Testis (tissue), 3 donors: Measurements from ENCODE around the gene LIN7A. TPM values are rescaled to one million over a fixed set of nuclear protein-coding genes. Genes with fewer than 3 reads are reported as not detected.

Experiments used
- DNase-seq: peaks from one replicate; pipeline ENCODE4 v3.0.0-alpha.2; 2019
- H3K27ac ChIP-seq, 2 donors: fragments of 200-600 bp; sonication (generic); one replicate each; pipeline ENCODE4 v1.5.1; 2019
- H3K27me3 ChIP-seq: fragments of 200-600 bp; sonication (generic); one replicate; pipeline ENCODE4 v1.5.1; 2019
- H3K36me3 ChIP-seq: fragments of 200-600 bp; sonication (generic); one replicate; pipeline ENCODE4 v1.5.1; 2017; ENCODE audit warnings: low read depth; ENCODE audit errors: missing control alignments
- H3K4me1 ChIP-seq: fragments of 200-600 bp; sonication (generic); one replicate; pipeline ENCODE4 v1.5.1; 2019
- H3K4me3 ChIP-seq, 2 donors: fragments of 200-600 bp; sonication (generic); one replicate each; pipeline ENCODE4 v1.5.1; 2017 to 2019
- H3K9me3 ChIP-seq: fragments of 200-600 bp; sonication (generic); one replicate; pipeline ENCODE4 v1.5.1; 2017
- POLR2A ChIP-seq: fragments of 450-650 bp; IDR thresholded peaks from one replicate; pipeline ENCODE4 v1.6.1; 2017; ENCODE audit warnings: antibody characterized with exemption, mild to moderate bottlenecking, moderate library complexity
- WGBS, 2 donors: methylation state at CpG; one replicate each; pipeline ENCODE4 v1.1.5; 2018; 5-methylcytosine and 5-hydroxymethylcytosine counted together
- intact Hi-C: fragments of 100-400 bp; cut with DNase I; formaldehyde crosslinking; loops from one replicate; pipeline ENCODE4 v1.15.1; 2023; ENCODE audit warnings: low total_unique reads
- polyA plus RNA-seq: library from polyadenylated mRNA; stranded (reverse); fragments of 350-450 nt; fragmentation: Illumina TruSeq; extraction: RNeasy Lipid Tissue Mini Kit (QIAGEN cat#74804); gene quantifications from one replicate; pipeline ENCODE4 v1.2.3, GENCODE V29; 2014; ENCODE audit warnings: low read depth, low replicate concordance; ENCODE audit not compliant: insufficient read depth
- total RNA-seq, 2 donors: library from RNA; depleted of rRNA; stranded (reverse); fragments of >200 nt; gene quantifications; one replicate each; pipeline ENCODE4 v1.2.3, GENCODE V29; 2016
- TF ChIP-seq, protein P1 (sequence below), 3 experiments: fragments of 450-650 bp in 2 of 3; fragments of 200-600 bp in 1 of 3; sonication (generic) in 1 of 3; IDR thresholded peaks; one replicate each; pipeline ENCODE4 v1.5.1; 2016 to 2019; ENCODE audit warnings: antibody characterized with exemption in 3 of 3, mild to moderate bottlenecking in 2 of 3, moderate library complexity in 1 of 3

LIN7A gene
- total and polyA plus RNA-seq, 3 donors from 2014 or later: 5.8 to 48.6 (median 12.0) TPM

DNA sequence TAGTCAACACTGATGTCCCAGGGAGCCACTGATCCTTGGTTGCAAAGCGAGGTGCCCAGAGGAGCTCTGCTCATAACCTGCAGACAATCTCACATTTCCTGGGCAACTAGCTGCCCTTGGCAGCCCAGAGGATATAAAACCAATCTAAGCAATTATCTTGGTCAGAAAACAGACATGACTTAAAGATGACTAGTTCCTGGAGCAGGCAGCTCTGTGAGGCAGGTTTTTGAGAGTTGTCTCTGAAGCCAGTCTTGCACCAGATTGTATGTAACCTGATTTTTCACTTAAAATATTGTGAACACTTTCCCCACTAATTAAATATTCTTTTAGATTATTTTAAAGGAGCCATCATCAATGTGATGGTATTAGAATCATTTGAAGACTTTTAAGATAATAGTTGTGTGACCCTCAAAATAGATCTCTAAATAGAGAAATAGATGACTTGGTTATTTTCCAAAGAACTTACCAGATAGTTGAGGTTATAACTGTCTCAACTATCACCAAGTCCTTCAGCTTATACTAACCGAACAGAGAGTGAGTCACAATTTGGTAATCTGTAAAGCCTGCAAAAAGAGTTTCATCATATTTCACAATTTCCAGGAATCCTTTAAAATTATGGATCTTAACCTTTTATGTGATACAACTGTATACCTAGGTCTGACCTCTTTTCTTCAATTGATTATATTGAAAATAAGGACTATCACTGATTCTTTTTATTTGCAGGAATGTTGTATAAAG, 75.9 kb downstream of the LIN7A start:
- TF ChIP-seq POLR2A: no peak
- TF ChIP-seq, protein P1, sequence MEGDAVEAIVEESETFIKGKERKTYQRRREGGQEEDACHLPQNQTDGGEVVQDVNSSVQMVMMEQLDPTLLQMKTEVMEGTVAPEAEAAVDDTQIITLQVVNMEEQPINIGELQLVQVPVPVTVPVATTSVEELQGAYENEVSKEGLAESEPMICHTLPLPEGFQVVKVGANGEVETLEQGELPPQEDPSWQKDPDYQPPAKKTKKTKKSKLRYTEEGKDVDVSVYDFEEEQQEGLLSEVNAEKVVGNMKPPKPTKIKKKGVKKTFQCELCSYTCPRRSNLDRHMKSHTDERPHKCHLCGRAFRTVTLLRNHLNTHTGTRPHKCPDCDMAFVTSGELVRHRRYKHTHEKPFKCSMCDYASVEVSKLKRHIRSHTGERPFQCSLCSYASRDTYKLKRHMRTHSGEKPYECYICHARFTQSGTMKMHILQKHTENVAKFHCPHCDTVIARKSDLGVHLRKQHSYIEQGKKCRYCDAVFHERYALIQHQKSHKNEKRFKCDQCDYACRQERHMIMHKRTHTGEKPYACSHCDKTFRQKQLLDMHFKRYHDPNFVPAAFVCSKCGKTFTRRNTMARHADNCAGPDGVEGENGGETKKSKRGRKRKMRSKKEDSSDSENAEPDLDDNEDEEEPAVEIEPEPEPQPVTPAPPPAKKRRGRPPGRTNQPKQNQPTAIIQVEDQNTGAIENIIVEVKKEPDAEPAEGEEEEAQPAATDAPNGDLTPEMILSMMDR (IDR thresholded peaks at IDR 0.05): no peak
- Histone ChIP-seq H3K9me3 (no peaks in the 10 kb centered on the region), H3K27ac (no peak overlapping the region), H3K4me1 (no peaks in the 10 kb centered on the region), H3K36me3 (no peaks in the 10 kb centered on the region), H3K27me3 (no peaks in the 10 kb centered on the region), H3K4me3 (no peak overlapping the region)
- DNase-seq: no peak
- WGBS, 2 donors: 79 to 92% methylated on average over 2 of the region's 2 CpGs
- intact Hi-C loops: no loop called here

DNA sequence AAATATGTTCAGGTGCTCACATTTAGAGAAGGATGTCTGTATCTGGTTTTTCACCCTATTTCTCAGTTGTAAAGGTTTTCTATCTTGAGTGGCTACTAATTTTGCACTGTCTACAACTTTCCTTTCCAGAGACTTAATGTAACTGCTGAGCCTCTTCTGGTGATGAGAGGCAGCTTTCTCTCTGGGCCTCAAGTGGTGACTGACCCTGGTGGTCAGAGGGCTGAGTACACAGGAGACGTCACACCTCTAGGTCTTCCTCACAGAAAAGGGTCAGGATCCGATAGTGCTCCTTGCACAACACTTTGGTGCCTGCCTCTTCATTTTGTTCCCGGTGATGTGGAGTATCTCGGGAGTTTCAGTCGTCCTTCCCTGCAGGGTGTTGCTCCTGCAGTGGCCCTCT, 76.8 kb downstream of the LIN7A start:
- WGBS, 2 donors: 93 to 95% methylated on average over 4 to 5 of the region's 5 CpGs
- Histone ChIP-seq H3K9me3 (no peaks in the 10 kb centered on the region), H3K4me3 (no peak overlapping the region), H3K36me3 (no peaks in the 10 kb centered on the region), H3K4me1 (no peaks in the 10 kb centered on the region), H3K27ac (no peak overlapping the region), H3K27me3 (no peaks in the 10 kb centered on the region)
- no peak for TF ChIP-seq POLR2A
- TF ChIP-seq, protein P1 (IDR thresholded peaks at IDR 0.05): no peak
- intact Hi-C loops: no loop called here
- DNase-seq: no peak

DNA sequence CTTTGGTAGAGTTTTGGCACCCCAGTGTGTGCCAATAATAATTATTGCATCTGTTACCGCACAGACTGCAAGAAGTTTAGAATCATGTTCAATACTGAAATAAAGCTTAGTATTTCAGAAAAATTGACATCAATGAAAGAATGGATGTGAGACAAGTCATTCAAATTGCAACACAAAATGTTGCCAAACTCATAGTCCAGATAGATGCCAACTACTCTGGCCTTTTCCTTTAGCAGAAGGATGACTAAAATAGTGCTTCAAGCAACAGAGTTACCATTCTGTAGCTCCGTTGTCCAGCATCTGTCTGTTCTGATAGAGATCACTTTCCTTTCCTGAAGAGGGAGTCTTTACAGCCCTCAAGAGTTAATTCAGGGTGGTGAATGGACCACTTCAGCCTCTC, 77.5 kb downstream of the LIN7A start:
- no peak overlapping the region for H3K27ac ChIP-seq
- H3K4me3 ChIP-seq: no peak overlapping the region
- H3K4me1 ChIP-seq: no peaks in the 10 kb centered on the region
- no peaks in the 10 kb centered on the region for H3K9me3 ChIP-seq
- TF ChIP-seq POLR2A: no peak
- TF ChIP-seq, protein P1 (IDR thresholded peaks at IDR 0.05): no peak
- H3K27me3 ChIP-seq: no peaks in the 10 kb centered on the region
- 77 to 84% methylated on average over 2 of the region's 2 CpGs for WGBS, 2 donors
- no peaks in the 10 kb centered on the region for H3K36me3 ChIP-seq
- no peak for DNase-seq
- intact Hi-C loops: no loop called here

DNA sequence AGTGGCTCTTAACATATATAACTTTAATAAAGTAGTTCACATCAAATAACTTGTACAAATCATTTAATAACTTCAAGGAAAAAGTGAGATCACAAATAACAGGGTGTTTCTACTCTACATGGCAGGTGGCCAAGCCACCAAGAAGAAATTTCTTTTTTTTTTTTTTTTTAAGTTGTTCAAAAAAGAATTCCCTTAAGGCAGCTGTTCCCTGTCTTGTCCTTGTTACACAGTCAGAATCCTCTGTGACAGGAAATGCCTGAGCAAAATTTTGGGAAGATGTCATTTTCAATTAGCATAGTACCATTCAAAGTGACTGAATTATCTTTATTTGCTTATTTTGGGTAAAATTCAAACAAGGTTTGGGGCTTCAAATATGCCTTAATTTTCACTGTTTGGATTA, 79.4 kb downstream of the LIN7A start:
- no peaks in the 10 kb centered on the region for H3K4me1 ChIP-seq
- no peak overlapping the region for H3K4me3 ChIP-seq
- H3K36me3 ChIP-seq: no peaks in the 10 kb centered on the region
- no peaks in the 10 kb centered on the region for H3K9me3 ChIP-seq
- no peak overlapping the region for H3K27ac ChIP-seq
- H3K27me3 ChIP-seq: no peaks in the 10 kb centered on the region
- intact Hi-C loops: no loop called here
- DNase-seq: no peak
- TF ChIP-seq, protein P1 (IDR thresholded peaks at IDR 0.05): no peak
- no peak for TF ChIP-seq POLR2A

DNA sequence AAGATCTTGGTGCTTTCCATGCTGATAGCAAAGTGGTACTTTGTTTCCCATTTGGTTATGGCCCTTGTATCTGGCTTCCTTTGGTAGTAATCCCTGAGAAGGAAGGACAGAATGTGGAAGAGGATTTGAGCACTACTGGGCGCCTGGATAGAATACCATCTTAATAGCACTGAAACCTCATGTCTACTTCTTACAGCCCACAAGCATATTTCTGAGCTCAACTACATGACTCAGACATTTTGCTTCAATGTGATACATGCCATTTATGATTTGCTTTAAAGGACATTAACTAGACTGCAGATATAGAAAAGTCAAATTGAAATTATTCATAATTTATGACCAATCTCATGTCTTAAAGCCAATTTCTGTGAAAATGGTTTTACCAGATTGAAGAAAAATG, 80.4 kb downstream of the LIN7A start:
- TF ChIP-seq, protein P1 (IDR thresholded peaks at IDR 0.05): no peak
- no peak for TF ChIP-seq POLR2A
- Histone ChIP-seq H3K4me1 (no peaks in the 10 kb centered on the region), H3K9me3 (no peaks in the 10 kb centered on the region), H3K27me3 (no peaks in the 10 kb centered on the region), H3K27ac (no peak overlapping the region), H3K36me3 (no peaks in the 10 kb centered on the region), H3K4me3 (no peak overlapping the region)
- DNase-seq: no peak
- intact Hi-C loops: no loop called here
- WGBS, 2 donors: 89 to 97% methylated on average over 1 of the region's 1 CpG
